RWPE1 (cell line): ENCODE measurements around the gene MRTO4.

Experiments used
- CTCF ChIA-PET: fragments of 350-600 bp; sonication (Branson Sonifier 250); formaldehyde crosslinking; extraction: SDS; loops from one replicate; lab custom pipeline; 2021; lab: Yijun Ruan, JAX
- POLR2A ChIA-PET: fragments of 400-600 bp; formaldehyde crosslinking; extraction: SDS; loops from one replicate; lab custom pipeline; 2020; ENCODE audit warnings: antibody characterized with exemption; ENCODE audit not compliant: low non-redundant PET; lab: Yijun Ruan, JAX
- DNase-seq: peaks from one replicate; pipeline ENCODE4 v3.0.0; 2012; ENCODE audit warnings: low spot score
- H3K27ac ChIP-seq: fragments of 450-650 bp; 2 replicates; pipeline ENCODE4 v1.5.1; 2017
- CTCF ChIP-seq: fragments of 450-650 bp; conservative IDR thresholded peaks from 2 replicates; pipeline ENCODE4 v1.5.1; 2017; ENCODE audit warnings: low read depth, mild to moderate bottlenecking

Gene MRTO4

GRCh38 chr1:19306941-19307340, 55.3 kb downstream of the MRTO4 start:
- TF ChIP-seq CTCF = no peak
- ChIA-PET POLR2A (no interaction called here), CTCF (no interaction called here)
- DNase-seq = no peak
- no peak overlapping the region for H3K27ac ChIP-seq

- no peak for DNase-seq
- H3K27ac ChIP-seq = no peak overlapping the region
- CTCF ChIA-PET = no interaction called here
- TF ChIP-seq CTCF = no peak
- POLR2A ChIA-PET = no interaction called here
Measured at GRCh38 chr1:19307794-19308508, 56.3 kb downstream of the MRTO4 start.

GRCh38 chr1:19308509-19308907, 56.9 kb downstream of the MRTO4 start:
- TF ChIP-seq CTCF = no peak
- ChIA-PET POLR2A (no interaction called here), CTCF (no interaction called here)
- H3K27ac ChIP-seq = no peak overlapping the region
- DNase-seq = no peak

GRCh38 chr1:19309123-19309813, 57.7 kb downstream of the MRTO4 start:
- no peak for DNase-seq
- no peak for TF ChIP-seq CTCF
- 0 out of 2 replicates have a peak overlapping the region, but pooled peaks have one; percentile 78 for H3K27ac ChIP-seq
- ChIA-PET POLR2A (no interaction called here), CTCF (no interaction called here)
